Ishikawa (cell line): ENCODE results near the gene HSD17B12.

Source experiments
- CEBPB ChIP-seq: IDR thresholded peaks from 2 replicates; pipeline ENCODE4 v1.6.1; 2012
- CREB1 ChIP-seq: IDR thresholded peaks from 2 replicates; pipeline ENCODE4 v1.6.1; 2012; ENCODE audit warnings: low read depth
- EGR1 ChIP-seq: IDR thresholded peaks from 2 replicates; pipeline ENCODE4 v1.6.1; 2012
- EP300 ChIP-seq: IDR thresholded peaks from 2 replicates; pipeline ENCODE4 v1.6.1; 2012; ENCODE audit warnings: borderline replicate concordance
- FOXM1 ChIP-seq: IDR thresholded peaks from 2 replicates; pipeline ENCODE4 v1.6.1; 2012; ENCODE audit warnings: low read depth, borderline replicate concordance
- MAX ChIP-seq: IDR thresholded peaks from 2 replicates; pipeline ENCODE4 v1.6.1; 2012
- NFIC ChIP-seq: IDR thresholded peaks from 2 replicates; pipeline ENCODE4 v1.6.1; 2012
- RAD21 ChIP-seq: IDR thresholded peaks from 2 replicates; pipeline ENCODE4 v1.6.1; 2012; ENCODE audit warnings: low read depth
- REST ChIP-seq: IDR thresholded peaks from 2 replicates; pipeline ENCODE4 v1.6.1; 2012; ENCODE audit warnings: low read depth, mild to moderate bottlenecking
- TAF1 ChIP-seq: IDR thresholded peaks from 2 replicates; pipeline ENCODE4 v1.6.1; 2012; ENCODE audit warnings: low read depth, mild to moderate bottlenecking
- TCF12 ChIP-seq: IDR thresholded peaks from 2 replicates; pipeline ENCODE4 v1.6.1; 2012; ENCODE audit warnings: low read depth
- TEAD4 ChIP-seq: IDR thresholded peaks from 2 replicates; pipeline ENCODE4 v1.6.1; 2012
- USF1 ChIP-seq: IDR thresholded peaks from 2 replicates; pipeline ENCODE4 v1.6.1; 2012
- YY1 ChIP-seq: IDR thresholded peaks from 2 replicates; pipeline ENCODE4 v1.6.1; 2012; ENCODE audit warnings: low read depth
- ZBTB7A ChIP-seq: IDR thresholded peaks from 2 replicates; pipeline ENCODE4 v1.6.1; 2012; ENCODE audit warnings: low read depth

The HSD17B12 gene

DNA sequence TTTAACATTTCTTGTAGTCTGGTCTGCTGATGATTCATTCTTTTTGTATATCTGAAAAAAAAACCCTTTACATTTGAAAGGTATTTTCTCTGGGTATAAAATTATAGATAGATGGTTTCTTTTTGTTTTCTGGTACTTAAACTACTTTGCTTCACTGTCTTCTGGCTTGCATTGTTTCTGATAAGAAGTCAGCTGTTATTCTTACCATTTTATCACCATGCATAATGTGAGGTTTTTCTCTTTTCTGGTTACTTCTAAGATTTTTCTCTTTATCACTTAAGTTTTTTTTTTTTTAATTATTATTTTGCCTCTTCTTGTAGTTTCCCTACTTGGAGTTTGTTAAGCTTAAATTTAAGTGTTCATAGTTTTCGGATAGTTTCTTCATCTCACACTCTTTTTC, 84.7 kb downstream of the HSD17B12 start:
- TF ChIP-seq NFIC, result no peak
- TF ChIP-seq CEBPB, result no peak

- TF ChIP-seq FOXM1 (no peak), TEAD4 (no peak), EP300 (no peak), TAF1 (no peak), CREB1 (no peak), MAX (no peak), NFIC (no peak), EGR1 (no peak), ZBTB7A (no peak), USF1 (no peak), CEBPB (no peak), RAD21 (no peak), YY1 (no peak), REST (no peak), TCF12 (no peak)
Measured at GRCh38 chr11:43770173-43770572, 89.6 kb downstream of the HSD17B12 start.

DNA sequence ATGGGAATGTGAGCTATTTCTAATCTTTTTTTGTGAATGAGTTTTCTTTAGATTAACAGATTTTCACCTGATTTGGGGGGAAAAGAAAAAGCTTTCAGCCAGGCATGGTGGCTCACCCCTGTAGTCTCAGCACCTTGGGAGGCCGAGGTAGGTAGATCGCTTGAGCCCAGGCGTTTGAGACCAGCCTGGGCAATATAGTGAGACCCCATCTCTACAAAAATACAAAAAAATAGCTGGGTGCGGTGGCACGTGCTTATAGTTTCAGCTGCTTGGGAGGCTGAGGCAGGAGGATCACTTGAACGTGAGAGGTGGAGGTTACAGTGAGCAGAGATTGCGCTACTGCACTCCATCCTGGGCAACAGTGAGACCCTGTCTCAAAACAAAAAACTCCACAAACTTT, 92.2 kb downstream of the HSD17B12 start:
- TF ChIP-seq USF1 (no peak), TAF1 (no peak), REST (no peak), CEBPB (no peak), RAD21 (no peak), EGR1 (no peak), EP300 (no peak), ZBTB7A (no peak), NFIC (no peak), TCF12 (no peak), MAX (no peak), TEAD4 (no peak), YY1 (no peak), CREB1 (no peak)

DNA sequence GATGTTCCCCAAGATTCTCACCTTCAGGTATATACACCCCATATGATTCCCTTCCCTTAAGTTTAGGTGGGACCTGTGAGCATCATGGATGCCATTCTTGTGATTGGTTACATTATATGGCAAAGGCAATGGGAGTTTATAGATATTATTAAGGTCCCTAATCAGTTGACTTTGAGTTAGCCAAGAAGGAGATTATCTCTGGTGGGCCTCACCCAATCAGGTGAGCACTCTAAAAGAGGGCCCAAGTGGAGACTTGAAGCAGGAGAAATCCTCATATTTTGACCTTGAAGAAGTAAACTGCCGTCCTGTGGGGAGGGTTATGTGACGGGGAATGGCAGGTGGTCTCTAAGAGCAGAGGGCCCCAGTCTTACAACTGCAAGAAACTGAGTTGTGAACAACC, 94.2 kb downstream of the HSD17B12 start:
- no peak for TF ChIP-seq USF1
- no peak for TF ChIP-seq REST
- TF ChIP-seq EP300, result no peak
- TF ChIP-seq TAF1, result no peak
- no peak for TF ChIP-seq CREB1
- no peak for TF ChIP-seq RAD21
- TF ChIP-seq TCF12, result no peak
- TF ChIP-seq TEAD4, result no peak

- no peak for TF ChIP-seq MAX
- no peak for TF ChIP-seq TCF12
- TF ChIP-seq EP300, result no peak
- TF ChIP-seq NFIC, result no peak
Measured at GRCh38 chr11:43779306-43779705, 98.8 kb downstream of the HSD17B12 start.
